HG03457 (cell line): ENCODE results near the gene MRAS.

Experiments used
- ATAC-seq: cut with Tn5 transposase; IDR thresholded peaks from one replicate; pipeline ENCODE4 v1.9.1; 2021; ENCODE audit warnings: moderate number of reproducible peaks; ENCODE audit not compliant: unreplicated experiment

MRAS gene

GRCh38 chr3:138338811-138339210, 9.6 kb upstream of the MRAS start:
- ATAC-seq: no peak

DNA sequence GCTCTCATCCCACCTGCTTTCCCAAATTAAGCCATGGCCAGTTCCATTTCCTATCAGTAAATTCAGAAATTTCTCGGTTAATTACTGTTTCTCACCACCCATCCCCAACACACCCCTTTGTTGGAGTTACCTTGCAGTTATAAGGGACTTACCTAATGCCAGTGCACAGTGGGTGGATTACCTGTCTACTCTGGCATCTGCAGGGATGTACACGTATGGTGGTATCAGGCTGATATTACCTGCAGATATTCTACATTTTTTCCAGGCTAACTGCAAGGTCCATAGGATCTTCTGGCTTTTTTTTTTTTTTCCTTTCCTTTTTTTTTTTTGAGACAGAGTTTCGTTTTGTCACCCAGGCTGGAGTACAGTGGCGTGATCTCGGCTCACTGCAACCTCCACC, 7.9 kb upstream of the MRAS start:
- no peak for ATAC-seq

DNA sequence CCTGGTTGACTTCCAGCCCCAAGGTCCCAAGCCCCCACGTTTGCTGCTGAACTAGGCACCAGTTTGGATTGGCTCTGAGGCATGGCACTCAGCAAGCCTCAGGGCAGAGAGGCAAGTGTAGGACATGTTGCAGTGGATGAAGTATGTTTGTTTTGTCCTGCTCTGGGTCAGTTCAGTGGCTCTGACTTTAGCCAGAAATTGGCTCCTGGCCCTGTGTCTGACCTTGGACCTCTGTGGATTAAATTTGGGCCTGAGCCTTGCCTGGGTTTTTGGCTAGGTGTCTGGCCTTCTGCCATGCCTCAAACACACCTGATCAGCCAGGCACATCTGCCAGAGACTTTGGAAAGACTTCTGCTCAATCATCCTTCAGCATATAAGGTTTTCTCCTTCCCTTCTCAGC, 3.6 kb upstream of the MRAS start:
- no peak for ATAC-seq

DNA sequence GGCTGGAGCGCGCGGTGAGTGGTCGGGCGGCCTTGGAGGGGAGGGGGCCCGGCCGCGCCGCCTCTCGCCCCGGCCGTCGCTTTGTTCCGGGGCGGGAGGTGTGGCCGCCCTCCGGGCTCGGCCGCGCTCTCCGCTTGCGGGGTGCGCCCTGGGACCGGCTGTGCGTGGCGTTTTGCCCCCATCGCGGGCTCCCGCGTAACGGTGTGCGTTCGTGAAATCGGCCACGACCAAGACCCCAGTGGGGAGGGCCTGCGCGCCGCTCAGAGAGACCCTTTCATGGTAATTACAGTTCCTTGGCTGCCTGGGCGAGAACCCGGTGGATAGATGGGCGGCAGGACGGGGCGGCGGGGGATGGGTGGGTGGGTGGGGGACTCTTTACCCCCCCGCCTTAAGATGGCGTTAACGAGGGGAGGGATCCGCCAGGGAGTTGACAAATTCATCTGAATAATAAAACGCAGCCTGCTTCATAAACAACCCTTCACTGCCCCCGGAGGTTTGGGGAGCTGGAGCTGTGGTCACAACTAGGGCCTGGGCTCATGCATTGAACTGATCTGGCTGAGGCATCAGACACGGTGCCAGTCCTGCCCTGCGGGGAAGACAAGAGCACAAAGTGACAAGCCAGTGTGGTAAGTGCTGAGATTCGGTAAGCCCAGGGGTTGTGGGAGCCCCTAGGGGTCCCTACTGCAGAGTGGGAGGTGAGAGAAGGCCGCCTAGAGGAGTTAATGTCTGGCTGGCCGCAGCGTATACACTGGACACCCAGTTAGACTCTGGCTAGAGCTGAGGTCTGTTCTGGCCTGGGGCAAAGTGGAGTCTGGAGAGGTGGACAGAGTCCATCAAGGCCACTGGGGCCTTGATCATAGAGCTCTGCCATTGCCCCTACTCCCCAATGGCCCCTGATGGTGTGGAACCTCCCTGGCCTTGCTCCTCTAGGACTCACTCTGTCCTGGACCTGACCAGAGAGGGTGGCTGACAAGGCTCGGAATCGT, 668 bp downstream of the MRAS start:
- no peak for ATAC-seq

DNA sequence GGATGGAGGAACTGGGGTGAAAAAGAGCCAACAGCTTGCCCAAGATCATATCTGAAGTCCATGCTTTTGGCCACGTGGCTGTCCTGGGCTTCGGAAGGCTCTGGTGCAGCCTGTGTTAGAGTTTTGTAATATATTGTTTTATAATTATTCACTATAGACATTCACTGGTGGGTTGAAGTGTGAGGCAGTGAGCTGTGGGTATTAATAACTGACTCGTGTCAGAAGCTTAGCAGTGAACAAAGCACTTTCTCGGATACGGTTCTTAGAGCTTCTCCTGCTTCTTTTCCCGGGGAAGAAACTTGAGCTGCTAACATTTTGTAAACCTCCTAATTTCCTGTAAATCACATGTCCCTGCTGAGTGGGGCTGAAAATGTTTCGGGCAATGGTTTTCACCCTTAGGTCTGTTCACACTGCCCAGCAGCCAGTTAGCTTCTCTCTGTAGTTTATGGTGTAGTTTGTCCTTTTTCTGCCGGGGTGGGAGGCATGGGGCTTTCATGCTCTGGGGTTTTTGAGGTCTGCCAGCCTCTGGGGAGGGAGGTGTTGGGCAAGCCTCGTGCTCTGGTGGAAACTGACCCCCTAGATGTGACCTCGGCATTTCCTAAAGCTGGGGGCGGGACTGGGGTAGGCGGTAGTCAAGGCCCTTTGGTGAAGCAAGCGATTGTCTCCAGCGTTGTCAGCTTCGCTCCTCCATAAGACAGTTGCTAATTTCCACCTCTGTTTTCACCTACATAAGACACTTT, 1.7 kb downstream of the MRAS start:
- ATAC-seq: no peak

- ATAC-seq: no peak
These were observed 2.8 kb downstream of the MRAS start for GRCh38 chr3:138351151-138351550.

- no peak for ATAC-seq
These were observed 3.7 kb downstream of the MRAS start for GRCh38 chr3:138351916-138352550.

GRCh38 chr3:138354376-138354775, 6.0 kb downstream of the MRAS start:
- no peak for ATAC-seq

DNA sequence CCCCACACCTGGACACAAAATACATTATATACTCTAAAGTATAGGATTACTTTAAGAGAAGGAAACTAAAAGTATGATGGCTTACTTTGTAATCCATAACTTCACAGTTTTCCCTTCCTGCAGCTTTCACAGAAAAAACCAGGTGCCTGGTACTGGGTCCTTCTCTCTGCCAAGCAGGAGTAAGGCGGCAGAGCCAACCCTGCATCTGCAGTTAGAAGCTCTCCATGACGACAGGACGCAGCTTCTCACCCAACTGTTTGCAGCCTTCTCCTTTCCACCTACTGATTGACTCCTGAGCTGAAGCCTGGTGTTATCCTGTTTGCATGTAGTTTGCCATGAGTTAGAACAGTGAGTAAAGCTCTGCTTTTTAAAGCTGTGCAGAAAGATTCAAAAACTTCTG, 6.7 kb downstream of the MRAS start:
- ATAC-seq: no peak

GRCh38 chr3:138356730-138357405, 8.5 kb downstream of the MRAS start:
- no peak for ATAC-seq

- ATAC-seq: no peak
These were observed 11.0 kb downstream of the MRAS start for GRCh38 chr3:138359148-138359918.

- no peak for ATAC-seq
These were observed 11.8 kb downstream of the MRAS start for GRCh38 chr3:138359919-138360868.

- ATAC-seq: no peak
These were observed 12.6 kb downstream of the MRAS start for GRCh38 chr3:138360869-138361525.

- no peak for ATAC-seq
These were observed 13.2 kb downstream of the MRAS start for GRCh38 chr3:138361561-138361971.

GRCh38 chr3:138362538-138362937, 14.2 kb downstream of the MRAS start:
- no peak for ATAC-seq

- no peak for ATAC-seq
These were observed 14.9 kb downstream of the MRAS start for GRCh38 chr3:138363322-138363721.

GRCh38 chr3:138364356-138365252, 16.2 kb downstream of the MRAS start:
- ATAC-seq: no peak

- ATAC-seq: no peak
These were observed 16.8 kb downstream of the MRAS start for GRCh38 chr3:138365253-138365555.
